GM12875 (cell line): ENCODE measurements around the gene ACTR3.

Experiments used
- H3K4me3 ChIP-seq: one replicate; pipeline ENCODE4 v1.5.1; 2011; ENCODE audit warnings: low read depth, low read length, control low read depth
- TF ChIP-seq, protein P1 (sequence below): IDR thresholded peaks from 2 replicates; pipeline ENCODE4 v1.5.1; 2011; ENCODE audit warnings: low read depth, mild to moderate bottlenecking, control low read depth, inconsistent platforms, low read length, moderate library complexity, borderline replicate concordance; ENCODE audit not compliant: insufficient read depth

The ACTR3 gene

DNA sequence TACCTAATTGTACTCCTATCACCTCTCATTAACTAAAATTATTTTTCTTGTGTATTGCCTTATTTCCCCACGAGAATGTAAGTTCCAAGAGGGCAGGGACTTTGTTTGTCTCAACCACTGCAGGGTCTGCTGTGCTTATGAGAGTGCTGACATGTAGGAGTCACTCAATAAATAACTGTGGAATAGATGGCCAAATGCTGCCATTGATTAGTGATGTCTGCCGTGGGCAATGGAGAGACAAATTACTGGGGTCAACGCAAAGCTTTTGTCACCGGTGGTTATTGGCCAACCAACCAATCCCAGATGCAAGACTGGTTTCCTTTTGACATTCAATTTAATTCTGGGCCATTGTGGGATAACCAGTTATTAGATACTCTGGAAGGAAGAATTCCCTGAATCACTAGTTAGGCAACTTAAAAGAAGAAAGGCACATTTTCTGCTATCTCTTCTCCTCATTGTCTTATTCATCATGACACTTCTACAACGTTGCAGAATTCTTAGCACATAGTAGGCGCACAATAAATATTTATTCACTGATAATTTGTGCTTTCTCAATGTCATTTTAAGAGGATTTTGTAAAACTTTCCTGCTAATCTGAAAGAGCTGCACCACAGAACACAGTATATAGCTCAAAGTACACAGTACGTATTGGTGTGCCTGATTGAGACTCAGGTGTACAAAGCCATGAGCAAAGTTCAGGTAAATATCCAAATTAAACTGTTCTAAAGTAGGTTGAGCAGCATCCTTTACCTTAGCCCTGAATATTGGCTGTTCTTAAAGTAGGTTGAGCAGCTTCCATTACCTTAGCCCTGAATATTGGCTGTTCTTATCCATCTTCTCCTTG lies 95.9 kb downstream of the ACTR3 start:
- TF ChIP-seq, protein P1, sequence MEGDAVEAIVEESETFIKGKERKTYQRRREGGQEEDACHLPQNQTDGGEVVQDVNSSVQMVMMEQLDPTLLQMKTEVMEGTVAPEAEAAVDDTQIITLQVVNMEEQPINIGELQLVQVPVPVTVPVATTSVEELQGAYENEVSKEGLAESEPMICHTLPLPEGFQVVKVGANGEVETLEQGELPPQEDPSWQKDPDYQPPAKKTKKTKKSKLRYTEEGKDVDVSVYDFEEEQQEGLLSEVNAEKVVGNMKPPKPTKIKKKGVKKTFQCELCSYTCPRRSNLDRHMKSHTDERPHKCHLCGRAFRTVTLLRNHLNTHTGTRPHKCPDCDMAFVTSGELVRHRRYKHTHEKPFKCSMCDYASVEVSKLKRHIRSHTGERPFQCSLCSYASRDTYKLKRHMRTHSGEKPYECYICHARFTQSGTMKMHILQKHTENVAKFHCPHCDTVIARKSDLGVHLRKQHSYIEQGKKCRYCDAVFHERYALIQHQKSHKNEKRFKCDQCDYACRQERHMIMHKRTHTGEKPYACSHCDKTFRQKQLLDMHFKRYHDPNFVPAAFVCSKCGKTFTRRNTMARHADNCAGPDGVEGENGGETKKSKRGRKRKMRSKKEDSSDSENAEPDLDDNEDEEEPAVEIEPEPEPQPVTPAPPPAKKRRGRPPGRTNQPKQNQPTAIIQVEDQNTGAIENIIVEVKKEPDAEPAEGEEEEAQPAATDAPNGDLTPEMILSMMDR, result no peak

DNA sequence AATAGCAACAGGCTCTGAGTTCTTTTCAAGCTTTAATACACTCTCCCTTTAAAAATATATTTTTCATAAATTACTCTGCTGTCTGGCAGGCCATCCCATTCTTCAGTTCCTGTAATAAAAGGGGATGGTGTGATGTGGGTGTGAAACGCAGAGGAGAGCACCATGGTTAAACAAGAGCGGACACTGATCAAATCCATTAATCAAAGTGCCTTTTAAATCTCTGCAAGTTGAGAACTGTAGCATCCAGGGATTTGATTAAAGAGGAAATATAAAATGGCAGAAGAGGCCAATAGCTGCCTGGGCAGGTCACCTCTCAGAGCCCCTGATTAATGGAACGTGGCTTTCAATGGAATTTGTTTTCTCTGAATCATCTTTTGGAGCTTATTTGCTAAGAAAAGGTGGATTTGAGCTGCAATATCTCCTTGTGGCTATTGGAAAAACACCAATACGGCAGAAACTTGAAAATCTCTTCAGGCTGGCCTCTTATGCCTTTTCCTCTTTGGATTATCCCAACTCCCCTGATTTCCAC lies 96.9 kb downstream of the ACTR3 start:
- H3K4me3 ChIP-seq, result no peak overlapping the region
- TF ChIP-seq, protein P1, result no peak

More for the DNA sequence above, 95.9 kb downstream of the ACTR3 start:
- H3K4me3 ChIP-seq, result no peak overlapping the region

DNA sequence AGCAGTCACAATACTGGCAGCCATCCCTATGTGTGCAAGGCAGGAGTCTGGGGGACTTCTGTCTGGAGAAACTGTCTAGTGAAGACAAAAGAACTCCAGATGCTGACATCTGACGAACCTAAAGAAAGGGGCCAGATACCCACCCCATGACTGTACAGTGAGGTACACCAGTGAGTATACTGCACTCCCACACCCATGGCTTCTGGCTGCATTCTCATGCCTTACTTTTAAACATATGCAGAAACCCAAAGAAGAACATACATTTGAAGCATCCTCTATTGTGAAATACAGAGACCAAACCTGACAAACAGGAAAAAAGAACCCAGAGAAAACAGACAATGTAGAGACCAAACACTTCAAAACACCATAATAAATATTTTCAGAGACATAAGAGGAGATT lies 102.2 kb downstream of the ACTR3 start:
- H3K4me3 ChIP-seq, result no peak overlapping the region
- TF ChIP-seq, protein P1, result no peak

DNA sequence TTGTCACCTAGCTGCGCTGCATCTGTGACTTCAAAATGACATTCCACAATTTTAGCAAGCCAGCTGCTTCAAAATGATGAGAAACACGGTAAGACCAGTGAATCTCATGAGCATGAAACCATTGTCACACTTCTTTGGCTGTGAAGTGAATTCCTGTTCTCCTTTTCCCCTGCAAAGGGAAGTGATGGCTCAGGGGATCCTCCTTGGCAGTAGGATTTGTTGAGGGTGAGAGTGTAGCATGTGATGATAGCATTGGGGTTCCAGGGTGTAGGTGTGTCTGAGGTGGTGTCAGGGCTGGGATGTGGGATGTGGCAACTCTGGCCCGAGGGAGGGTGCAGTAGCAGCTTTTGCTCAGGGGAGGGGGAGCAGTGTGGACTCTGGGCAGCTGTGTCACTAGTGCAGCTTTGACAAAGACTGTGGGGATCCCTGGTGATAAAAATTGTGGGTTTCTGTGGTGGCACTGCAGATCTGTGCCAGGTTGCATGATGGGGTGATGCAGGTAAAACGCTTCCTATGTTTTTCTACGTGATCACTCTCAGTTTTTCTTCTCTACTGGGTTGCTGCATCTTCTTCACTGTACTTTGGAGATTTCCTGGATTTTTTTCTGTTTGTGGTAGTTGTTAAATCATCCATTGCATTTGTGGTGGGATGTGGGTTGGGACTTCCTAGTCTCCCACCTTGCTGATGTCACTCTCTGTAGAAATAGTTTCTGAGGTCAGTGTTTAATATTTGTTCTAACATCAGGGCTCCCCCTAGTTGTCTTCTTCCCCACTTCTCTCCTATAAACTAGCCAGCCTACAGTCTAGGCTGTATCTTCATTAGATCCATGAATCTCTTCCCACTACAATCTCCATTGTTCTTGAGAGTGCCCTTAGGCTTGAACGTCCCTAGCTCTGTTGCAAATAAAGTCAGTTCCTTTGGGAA lies 107.0 kb downstream of the ACTR3 start:
- H3K4me3 ChIP-seq, result no peak overlapping the region
- TF ChIP-seq, protein P1, result no peak

DNA sequence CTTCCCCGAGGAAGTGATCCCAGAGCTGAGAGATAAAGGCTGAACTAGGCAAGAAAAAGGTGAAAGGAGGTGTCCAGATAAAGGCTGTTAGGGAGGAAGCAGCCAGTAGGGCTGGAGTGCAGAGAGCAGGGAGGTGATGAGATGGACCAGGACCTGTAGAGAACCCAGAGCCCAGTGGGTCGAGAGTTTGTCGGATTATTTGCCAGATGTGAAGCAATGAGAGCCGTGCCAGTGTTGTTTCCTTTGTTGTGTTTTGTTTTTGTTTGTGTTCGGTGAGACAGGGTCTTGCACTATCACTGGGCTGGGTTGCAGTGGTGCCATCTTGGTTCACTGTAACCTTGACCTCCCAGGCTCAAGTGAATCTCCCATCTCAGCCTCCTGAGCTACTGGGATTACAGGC lies 111.3 kb downstream of the ACTR3 start:
- no peak overlapping the region for H3K4me3 ChIP-seq
- TF ChIP-seq, protein P1, result no peak

DNA sequence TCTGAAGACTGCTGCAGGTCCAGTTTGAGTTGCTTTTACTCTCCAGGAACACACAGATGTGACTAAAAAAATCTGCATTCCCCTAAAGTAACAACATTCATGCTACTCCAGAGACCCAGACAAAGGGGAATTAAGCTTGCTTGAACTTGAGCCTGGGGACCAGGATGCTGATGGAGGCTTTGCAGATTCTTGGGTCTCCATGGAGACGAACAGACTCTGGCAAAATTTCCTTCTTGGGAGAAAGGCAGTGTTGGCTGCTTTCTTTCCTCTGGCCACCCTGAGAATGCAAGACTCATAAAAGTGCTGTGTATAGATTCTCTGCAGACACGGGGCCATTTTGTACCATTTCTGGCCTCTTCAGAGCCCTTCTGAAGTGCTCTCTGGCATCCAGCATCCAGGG lies 112.0 kb downstream of the ACTR3 start:
- no peak overlapping the region for H3K4me3 ChIP-seq
- TF ChIP-seq, protein P1, result no peak
